Motor neuron (in vitro differentiated cells): ENCODE data around the gene CPE. TPM values are rescaled to one million over a fixed set of nuclear protein-coding genes. Genes with fewer than 3 reads are reported as not detected.

Experiments
- ATAC-seq, 8 experiments: fragments of 200-7000 bp; cut with Tn5 transposase; replicated peaks in 6 of 8; 2 replicates each; pipeline ENCODE4 v1.8.0; 2021; ENCODE audit warnings: mild to moderate bottlenecking in 8 of 8, moderate library complexity in 8 of 8
- H3K27ac ChIP-seq, 2 donors: fragments of 250-450 bp; sonication (Bioruptor Pico); 2 replicates each; pipeline ENCODE4 v1.9.0; 2021; ENCODE audit warnings: antibody characterized with exemption in 2 of 2, mild to moderate bottlenecking in 2 of 2, moderate library complexity in 1 of 2
- H3K4me1 ChIP-seq, 2 donors: fragments of 250-450 bp; sonication (Bioruptor Pico); replicated peaks in 1 of 2; 2 replicates each; pipeline ENCODE4 v1.6.1; 2021; ENCODE audit warnings: antibody characterized with exemption in 2 of 2, mild to moderate bottlenecking in 2 of 2, moderate library complexity in 1 of 2
- H3K4me3 ChIP-seq, 5 donors: fragments of 250-450 bp; sonication (Bioruptor Pico); 2 replicates each; pipeline ENCODE4 v1.9.0; 2021; ENCODE audit warnings: antibody characterized with exemption in 5 of 5, mild to moderate bottlenecking in 5 of 5, moderate library complexity in 4 of 5
- WGBS, 10 experiments: fragments of 450-650 bp; shearing (Covaris generic); methylation state at CpG; one replicate each; pipeline ENCODE4 v1.0.0; 2022; 5-methylcytosine and 5-hydroxymethylcytosine counted together
- in situ Hi-C, 9 experiments: fragments of 400-800 bp; cut with MboI; loops; one replicate each; pipeline ENCODE4 v1.15.0; 2021; ENCODE audit warnings: low sequenced_read_pairs in 9 of 9, low pct_unique_long_range_greater_than_20kb in 2 of 9; ENCODE audit not compliant: unreplicated experiment in 9 of 9
- total RNA-seq, 8 experiments: library from RNA; unstranded; fragments of 300-600 nt; gene quantifications; 2 replicates each; pipeline versions ENCODE4 v1.2.3 to v1.2.4, GENCODE V29; 2022

CPE gene
- total RNA-seq, 8 experiments from 2014 or later = 120 to 361 (median 248) TPM

- Histone ChIP-seq H3K4me3 (no peak overlapping the region), H3K4me1 (no peaks in the 10 kb centered on the region), H3K27ac (no peak overlapping the region)
- ATAC-seq = no peak
- WGBS, 10 experiments = 50 to 100% (median 95%) methylated on average over 1 to 9 of the region's 9 CpGs
- in situ Hi-C loops = no loop called here
Observed at GRCh38 chr4:165507381-165507780, 128.6 kb downstream of the CPE start.

DNA sequence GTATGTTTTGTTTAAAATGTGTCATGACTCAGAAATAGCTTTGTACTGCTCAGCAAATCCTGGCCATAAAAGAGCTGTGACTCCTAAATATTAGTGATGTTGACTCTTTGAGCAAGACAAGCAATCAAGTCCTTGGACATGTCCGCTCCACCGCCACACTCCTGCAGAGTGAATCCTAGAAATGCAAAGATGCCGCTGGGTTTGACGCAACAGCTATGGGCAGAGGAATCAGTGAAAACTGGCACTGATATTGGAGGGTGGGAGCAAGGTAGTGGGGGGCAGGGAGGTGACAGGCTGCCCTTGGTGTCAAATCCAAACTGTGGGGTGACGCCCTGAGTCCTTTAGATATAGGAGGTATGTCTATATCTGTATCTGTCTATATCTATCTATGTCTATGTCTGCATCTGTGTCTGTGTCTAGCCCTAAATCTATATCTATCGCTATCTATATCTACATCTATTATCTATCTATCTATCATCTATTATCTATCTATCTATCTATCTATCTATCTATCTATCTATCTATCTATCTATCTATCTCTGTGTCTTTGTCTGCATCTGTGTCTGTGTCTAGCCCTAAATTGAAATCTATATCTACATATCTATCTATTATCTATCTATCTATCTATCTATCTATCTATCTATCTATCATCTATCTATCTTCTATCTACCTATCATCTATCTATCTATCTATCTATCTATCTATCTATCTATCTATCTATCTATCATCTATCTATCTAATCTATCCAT lies 129.7 kb downstream of the CPE start:
- Histone ChIP-seq H3K4me3 (no peak overlapping the region), H3K27ac (no peak overlapping the region), H3K4me1 (no peaks in the 10 kb centered on the region)
- no peak for ATAC-seq
- WGBS, 10 experiments = 54 to 100% (median 92%) methylated on average over 1 to 6 of the region's 6 CpGs
- in situ Hi-C loops = no loop called here

DNA sequence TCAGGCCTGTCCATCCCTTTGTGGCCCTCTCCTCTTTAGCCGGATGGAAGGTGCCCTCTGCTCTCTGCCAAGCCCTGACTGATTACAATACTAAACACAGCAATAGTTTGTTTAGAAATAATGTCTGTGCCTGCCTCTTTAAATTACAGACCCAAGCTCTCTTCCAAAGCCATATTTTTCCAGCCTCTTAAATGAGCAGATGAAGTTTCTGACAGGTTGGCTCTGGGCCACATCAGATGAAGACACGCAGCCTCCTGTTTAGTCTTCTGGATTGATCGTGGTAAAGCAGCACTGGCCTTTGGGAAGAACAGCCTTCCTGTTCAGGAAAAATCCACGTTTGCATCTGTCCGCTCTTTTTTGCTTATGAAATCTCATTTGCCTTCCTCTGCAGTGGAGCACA lies 133.6 kb downstream of the CPE start:
- H3K27ac ChIP-seq = no peak overlapping the region
- no peak for ATAC-seq
- in situ Hi-C loops = no loop called here
- H3K4me3 ChIP-seq = no peak overlapping the region
- H3K4me1 ChIP-seq = no peaks in the 10 kb centered on the region
- 9 to 100% (median 70%) methylated on average over 1 to 5 of the region's 5 CpGs for WGBS, 10 experiments

DNA sequence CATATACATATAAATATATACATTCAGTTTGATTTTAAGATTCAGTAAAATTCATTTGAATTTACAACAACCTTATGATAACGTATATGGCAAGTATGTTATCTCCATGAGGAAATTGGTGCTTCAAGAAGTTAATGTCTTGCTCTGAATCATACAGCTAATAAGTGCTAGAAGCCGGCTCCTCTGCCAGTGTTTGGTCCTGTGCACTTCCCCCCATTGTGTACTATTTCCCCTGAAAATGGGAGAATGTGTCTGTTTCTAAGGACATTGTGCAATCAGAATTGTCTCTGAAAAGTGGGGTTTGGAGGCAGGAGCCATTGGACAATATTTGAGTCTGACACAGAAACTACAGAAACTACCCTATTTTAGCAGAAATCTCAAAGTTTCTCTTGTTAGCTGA lies 135.9 kb downstream of the CPE start:
- ATAC-seq = no peak
- H3K27ac ChIP-seq = no peak overlapping the region
- no peak overlapping the region for H3K4me3 ChIP-seq
- in situ Hi-C loops = no loop called here
- 17 to 100% (median 87%) methylated on average over 1 to 2 of the region's 2 CpGs; no CpG with 5 or more reads in 4 of the 10 experiments for WGBS, 10 experiments
- H3K4me1 ChIP-seq = no peaks in the 10 kb centered on the region

DNA sequence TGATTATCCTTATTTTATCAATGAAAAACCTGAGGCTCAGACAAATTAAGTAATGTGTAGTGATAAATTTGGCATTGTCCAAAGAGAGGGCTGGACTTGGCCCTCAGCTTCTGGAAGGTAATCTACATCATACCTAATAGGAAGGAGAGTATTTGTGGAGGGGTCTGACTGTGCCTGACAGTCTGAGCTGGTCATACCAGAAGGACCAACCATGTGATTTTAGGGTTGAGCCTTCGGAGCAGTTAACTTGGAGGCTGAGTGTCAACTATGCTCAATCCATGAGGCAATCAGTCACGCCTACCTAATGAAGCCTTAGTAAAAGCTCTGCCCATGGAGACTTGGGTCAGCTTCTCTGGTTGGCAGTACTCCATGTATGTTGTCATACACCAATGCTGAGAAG lies 136.4 kb downstream of the CPE start:
- no peaks in the 10 kb centered on the region for H3K4me1 ChIP-seq
- no peak for ATAC-seq
- no peak overlapping the region for H3K27ac ChIP-seq
- no peak overlapping the region for H3K4me3 ChIP-seq
- 0 to 100% (median 61%) methylated on average over 1 to 2 of the region's 2 CpGs; no CpG with 5 or more reads in 4 of the 10 experiments for WGBS, 10 experiments
- in situ Hi-C loops = no loop called here

DNA sequence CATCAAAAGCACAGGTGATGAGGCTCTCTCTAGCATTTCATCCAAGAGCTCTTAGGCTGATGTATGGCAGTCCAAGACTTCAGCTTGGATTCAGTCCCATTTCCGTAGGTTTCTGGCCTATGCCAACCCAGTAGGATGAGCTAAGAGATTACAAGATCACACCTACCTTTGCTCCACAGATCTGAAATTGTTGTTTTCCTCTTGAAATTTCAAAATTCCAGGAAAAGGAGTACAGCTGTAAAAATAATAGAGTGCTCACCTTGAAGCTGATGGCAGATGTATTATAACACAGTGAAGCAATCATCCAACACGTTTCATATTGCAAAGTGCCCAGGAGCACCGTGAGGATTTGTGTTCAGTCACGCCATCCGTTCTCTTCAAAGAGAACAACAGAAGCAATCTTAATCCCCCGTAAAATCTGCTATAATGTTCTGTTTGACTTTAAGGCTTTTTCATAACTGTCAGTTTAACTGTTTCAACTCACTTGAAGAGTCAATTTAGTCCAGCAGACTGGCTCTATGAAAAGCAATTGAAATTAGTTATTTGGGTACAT lies 137.5 kb downstream of the CPE start:
- Histone ChIP-seq H3K27ac (no peak overlapping the region), H3K4me3 (no peak overlapping the region), H3K4me1 (no peaks in the 10 kb centered on the region)
- no peak for ATAC-seq
- in situ Hi-C loops = no loop called here
- 2 to 94% (median 60%) methylated on average over 1 to 6 of the region's 6 CpGs; no CpG with 5 or more reads in 1 of the 10 experiments for WGBS, 10 experiments

DNA sequence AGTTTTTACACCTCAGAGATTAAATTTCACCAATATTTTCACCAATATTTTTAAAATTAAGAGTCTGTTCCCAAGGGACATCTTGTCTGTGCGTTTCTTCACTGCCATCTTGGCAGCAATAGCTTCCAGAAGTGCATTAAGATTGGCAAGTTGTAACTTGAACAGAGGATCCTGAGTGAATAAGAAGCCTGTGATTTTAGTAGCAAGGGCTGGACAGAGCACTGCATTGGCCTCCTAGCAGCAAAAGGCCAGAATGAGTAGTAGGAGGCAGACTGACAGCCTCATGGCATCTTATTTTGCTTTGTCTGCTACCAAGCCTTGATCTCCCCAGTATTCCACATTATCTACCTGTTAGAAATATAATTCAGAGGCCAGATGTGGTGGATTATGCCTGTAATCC lies 138.4 kb downstream of the CPE start:
- in situ Hi-C loops = no loop called here
- no peaks in the 10 kb centered on the region for H3K4me1 ChIP-seq
- no peak overlapping the region for H3K27ac ChIP-seq
- 0 to 100% (median 100%) methylated on average over 1 of the region's 1 CpG; no CpG with 5 or more reads in 3 of the 10 experiments for WGBS, 10 experiments
- ATAC-seq = no peak
- H3K4me3 ChIP-seq = no peak overlapping the region

- in situ Hi-C loops = no loop called here
- no peak overlapping the region for H3K4me3 ChIP-seq
- no peak overlapping the region for H3K27ac ChIP-seq
- WGBS, 10 experiments = 40 to 100% (median 70%) methylated on average over 1 of the region's 1 CpG; no CpG with 5 or more reads in 6 of the 10 experiments
- no peaks in the 10 kb centered on the region for H3K4me1 ChIP-seq
- ATAC-seq = no peak
Observed at GRCh38 chr4:165518024-165518616, 139.3 kb downstream of the CPE start.

GRCh38 chr4:165518686-165519085 lies 139.9 kb downstream of the CPE start:
- no peak for ATAC-seq
- no peak overlapping the region for H3K4me3 ChIP-seq
- H3K27ac ChIP-seq = no peak overlapping the region
- 20 to 100% (median 79%) methylated on average over 1 of the region's 1 CpG; no CpG with 5 or more reads in 4 of the 10 experiments for WGBS, 10 experiments
- in situ Hi-C loops = no loop called here
- no peaks in the 10 kb centered on the region for H3K4me1 ChIP-seq

- H3K4me3 ChIP-seq = no peak overlapping the region
- H3K4me1 ChIP-seq = no peaks in the 10 kb centered on the region
- ATAC-seq = no peak
- no peak overlapping the region for H3K27ac ChIP-seq
- in situ Hi-C loops = no loop called here
Observed at GRCh38 chr4:165519591-165519990, 140.8 kb downstream of the CPE start.

- H3K4me1 ChIP-seq = no peaks in the 10 kb centered on the region
- H3K27ac ChIP-seq = no peak overlapping the region
- WGBS, 10 experiments = 6 to 90% (median 58%) methylated on average over 2 to 4 of the region's 4 CpGs
- ATAC-seq = no peak
- no peak overlapping the region for H3K4me3 ChIP-seq
- in situ Hi-C loops = loop anchor here in 1 of 9 experiments (10.0 kb wide), 1 partner anchor 575 kb away; no protein-coding TSS in a partner anchor
Observed at GRCh38 chr4:165520086-165520485, 141.3 kb downstream of the CPE start.

GRCh38 chr4:165522050-165522449 lies 143.2 kb downstream of the CPE start:
- H3K27ac ChIP-seq = no peak overlapping the region
- ATAC-seq = no peak
- in situ Hi-C loops = loop anchor here in 1 of 9 experiments (10.0 kb wide), 1 partner anchor 573 kb away; no protein-coding TSS in a partner anchor
- no peaks in the 10 kb centered on the region for H3K4me1 ChIP-seq
- H3K4me3 ChIP-seq = no peak overlapping the region
- WGBS, 10 experiments = 20 to 100% (median 43%) methylated on average over 1 of the region's 1 CpG; no CpG with 5 or more reads in 5 of the 10 experiments

DNA sequence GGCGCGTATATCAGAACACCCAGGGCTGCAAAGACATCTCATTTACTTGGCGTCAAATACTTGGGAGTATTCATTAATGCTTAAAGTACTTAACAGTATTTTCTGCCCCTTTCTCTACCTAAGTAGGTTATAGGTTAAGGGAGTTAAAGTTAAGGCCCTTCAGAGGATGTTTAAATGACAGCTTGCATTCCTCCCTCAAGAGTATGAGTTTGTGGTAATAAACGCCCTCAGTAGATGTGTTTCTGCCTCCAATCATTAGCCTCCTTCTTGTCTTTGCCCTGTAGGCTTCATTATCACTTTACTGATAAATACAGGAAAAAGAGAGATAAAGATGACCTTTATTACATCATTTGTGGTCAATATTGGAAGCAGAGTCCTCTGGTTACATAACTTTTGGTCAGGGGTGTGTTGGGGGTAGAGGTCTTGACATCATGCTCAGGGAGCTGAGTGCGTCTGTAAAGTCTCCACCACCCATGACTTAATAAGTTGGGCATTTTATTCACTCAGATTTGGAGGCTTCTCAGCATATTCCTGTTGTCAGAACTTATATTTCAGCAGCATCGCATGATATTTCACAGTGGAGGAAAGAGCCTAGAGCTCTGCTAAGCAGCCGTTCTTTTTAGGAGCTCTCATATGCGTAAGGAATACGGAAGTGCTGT lies 145.9 kb downstream of the CPE start:
- ATAC-seq = no peak
- WGBS, 10 experiments = 42 to 97% (median 89%) methylated on average over 2 to 8 of the region's 9 CpGs; no CpG with 5 or more reads in 1 of the 10 experiments
- in situ Hi-C loops = loop anchor here in 5 of 9 experiments (10.0 to 25.0 kb wide), 2 partner anchors 563 to 570 kb away; no protein-coding TSS in a partner anchor

More for the DNA sequence above, 145.9 kb downstream of the CPE start:
- Histone ChIP-seq H3K27ac (no peak overlapping the region), H3K4me3 (no peak overlapping the region), H3K4me1 (no peaks in the 10 kb centered on the region)
